Loucy (cell line): ENCODE results near the gene TOPAZ1.
"Not testable (repeated sequence)": the region's sequence is repeated elsewhere in the genome, so short reads cannot be mapped to it uniquely, and the experiment has no call there.

Experiments
- H2AFZ ChIP-seq: fragments of 200-600 bp; sonication (generic); 2 replicates; pipeline ENCODE4 v1.6.0; 2016; ENCODE audit warnings: antibody characterized with exemption, mild to moderate bottlenecking, low read length, moderate library complexity
- H3F3A ChIP-seq: fragments of 200-600 bp; 2 replicates; pipeline ENCODE4 v1.6.0; 2016; ENCODE audit warnings: antibody characterized with exemption, low read depth, mild to moderate bottlenecking
- H3K27me3 ChIP-seq: fragments of 200-600 bp; sonication (generic); 2 replicates; pipeline ENCODE4 v1.6.1; 2014; ENCODE audit warnings: low read length, mild to moderate bottlenecking; ENCODE audit not compliant: insufficient read depth, poor library complexity, severe bottlenecking
- H3K36me3 ChIP-seq: fragments of 200-600 bp; sonication (generic); 2 replicates; pipeline ENCODE4 v1.6.1; 2016; ENCODE audit warnings: low read length; ENCODE audit not compliant: insufficient read depth
- H3K4me1 ChIP-seq: fragments of 200-600 bp; sonication (generic); 2 replicates; pipeline ENCODE4 v1.5.1; 2014; ENCODE audit warnings: low read length, mild to moderate bottlenecking; ENCODE audit not compliant: insufficient read depth, poor library complexity, severe bottlenecking
- H3K4me2 ChIP-seq: fragments of 200-600 bp; sonication (generic); 2 replicates; pipeline ENCODE4 v1.6.0; 2014; ENCODE audit warnings: antibody characterized with exemption, low read length, low read depth, mild to moderate bottlenecking; ENCODE audit not compliant: poor library complexity, severe bottlenecking
- H3K4me3 ChIP-seq: fragments of 200-600 bp; sonication (generic); 2 replicates; pipeline ENCODE4 v1.5.1; 2014; ENCODE audit warnings: low read length, mild to moderate bottlenecking, mixed read lengths; ENCODE audit not compliant: poor library complexity, severe bottlenecking
- H3K79me2 ChIP-seq: fragments of 200-600 bp; sonication (generic); 2 replicates; pipeline ENCODE4 v1.6.1; 2014; ENCODE audit warnings: low read length; ENCODE audit not compliant: insufficient read depth
- H3K9ac ChIP-seq: fragments of 200-600 bp; sonication (generic); 2 replicates; pipeline ENCODE4 v1.6.0; 2014; ENCODE audit warnings: mild to moderate bottlenecking, low read depth, low read length, moderate library complexity; ENCODE audit not compliant: poor library complexity, severe bottlenecking
- H3K9me2 ChIP-seq: fragments of 200-600 bp; sonication (generic); replicated peaks from 2 replicates; pipeline ENCODE4 v1.6.1; 2016; ENCODE audit warnings: low read depth, low read length, mixed read lengths
- H3K9me3 ChIP-seq: fragments of 200-600 bp; sonication (generic); 2 replicates; pipeline ENCODE4 v1.6.1; 2014; ENCODE audit warnings: mild to moderate bottlenecking, antibody characterized with exemption, low read length, low read depth; ENCODE audit not compliant: insufficient read depth
- H4K20me1 ChIP-seq: fragments of 200-600 bp; sonication (generic); 2 replicates; pipeline ENCODE4 v1.6.0; 2014; ENCODE audit warnings: antibody characterized with exemption, low read length, mild to moderate bottlenecking; ENCODE audit not compliant: insufficient read depth, poor library complexity, severe bottlenecking
- CTCF ChIP-seq: fragments of 200-600 bp; sonication (generic); conservative IDR thresholded peaks from 2 replicates; pipeline ENCODE4 v1.5.1; 2014; ENCODE audit warnings: mild to moderate bottlenecking, antibody characterized with exemption, low read length
- EZH2phosphoT487 ChIP-seq: fragments of 200-600 bp; IDR thresholded peaks from 2 replicates; pipeline ENCODE4 v1.6.1; 2018; ENCODE audit warnings: antibody characterized with exemption, mild to moderate bottlenecking, moderate library complexity, borderline replicate concordance

TOPAZ1 gene

GRCh38 chr3:44340058-44340395 lies 98.3 kb downstream of the TOPAZ1 start:
- H3K4me3 ChIP-seq, result peak overlapping the region; percentile 93
- TF ChIP-seq EZH2phosphoT487 (no peak), CTCF (no peak)
- peaks cover 37% of the 10 kb centered on the region for H3K4me1 ChIP-seq
- no peaks in the 10 kb centered on the region for H3K27me3 ChIP-seq
- no peaks in the 10 kb centered on the region for H3K9me2 ChIP-seq
- H3K9ac ChIP-seq, result peak overlapping the region; percentile 82
- H2AFZ ChIP-seq, result no peak overlapping the region
- no peaks in the 10 kb centered on the region for H3F3A ChIP-seq
- H3K4me2 ChIP-seq, result peak overlapping the region; percentile 96
- H3K9me3 ChIP-seq, result no peaks in the 10 kb centered on the region
- peaks cover 35% of the 10 kb centered on the region for H3K79me2 ChIP-seq
- H3K36me3 ChIP-seq, result no peaks in the 10 kb centered on the region
- peaks cover 18% of the 10 kb centered on the region for H4K20me1 ChIP-seq

- H3K9me2 ChIP-seq, result no peaks in the 10 kb centered on the region
- H3K4me3 ChIP-seq, result no peak overlapping the region
- no peak overlapping the region for H3K4me2 ChIP-seq
- H3K79me2 ChIP-seq, result peaks cover 35% of the 10 kb centered on the region
- H3K9me3 ChIP-seq, result no peaks in the 10 kb centered on the region
- TF ChIP-seq EZH2phosphoT487 (no peak), CTCF (no peak)
- H3K27me3 ChIP-seq, result no peaks in the 10 kb centered on the region
- H3K9ac ChIP-seq, result no peak overlapping the region
- no peaks in the 10 kb centered on the region for H3F3A ChIP-seq
- H2AFZ ChIP-seq, result no peak overlapping the region
- H3K36me3 ChIP-seq, result no peaks in the 10 kb centered on the region
- peaks cover 18% of the 10 kb centered on the region for H4K20me1 ChIP-seq
- peaks cover 32% of the 10 kb centered on the region for H3K4me1 ChIP-seq
Observed at GRCh38 chr3:44342176-44342790, 100.6 kb downstream of the TOPAZ1 start.

- no peaks in the 10 kb centered on the region for H3K9me3 ChIP-seq
- no peak overlapping the region for H2AFZ ChIP-seq
- H3K9ac ChIP-seq, result no peak overlapping the region
- H3K27me3 ChIP-seq, result no peaks in the 10 kb centered on the region
- H3F3A ChIP-seq, result no peaks in the 10 kb centered on the region
- H3K36me3 ChIP-seq, result no peaks in the 10 kb centered on the region
- H3K4me3 ChIP-seq, result no peak overlapping the region
- no peak overlapping the region for H3K4me2 ChIP-seq
- TF ChIP-seq EZH2phosphoT487, result no peak
- TF ChIP-seq CTCF, result no peak
- H3K9me2 ChIP-seq, result no peaks in the 10 kb centered on the region
- H3K79me2 ChIP-seq, result peaks cover 35% of the 10 kb centered on the region
- peaks cover 27% of the 10 kb centered on the region for H3K4me1 ChIP-seq
- H4K20me1 ChIP-seq, result peaks cover 18% of the 10 kb centered on the region
Observed at GRCh38 chr3:44343421-44343820, 101.7 kb downstream of the TOPAZ1 start.

- H2AFZ ChIP-seq, H3K4me2 ChIP-seq, H3K9me3 ChIP-seq, H3K4me1 ChIP-seq, H3K27me3 ChIP-seq, H3F3A ChIP-seq, H3K4me3 ChIP-seq, H3K9ac ChIP-seq, H3K79me2 ChIP-seq, H4K20me1 ChIP-seq, H3K36me3 ChIP-seq, H3K9me2 ChIP-seq: not testable (repeated sequence)
Observed at GRCh38 chr3:44346590-44346989, 104.9 kb downstream of the TOPAZ1 start.
